NT2/D1 (cell line): ENCODE results near the gene ZNF614.
A peak's percentile ranks its signal among the peaks of the same experiment; 100 is the strongest.
"Not testable (repeated sequence)": the region's sequence is repeated elsewhere in the genome, so short reads cannot be mapped to it uniquely, and the experiment has no call there.

Experiments used
- DNase-seq: peaks from one replicate; pipeline ENCODE4 v3.0.0-alpha.2; 2011; ENCODE audit warnings: low read depth, low spot score
- H3K27me3 ChIP-seq: 2 replicates; pipeline ENCODE4 v1.6.0; 2011; ENCODE audit warnings: mild to moderate bottlenecking; ENCODE audit not compliant: insufficient read length, insufficient read depth
- H3K36me3 ChIP-seq: 2 replicates; pipeline ENCODE4 v1.6.1; 2011; ENCODE audit warnings: mild to moderate bottlenecking, low read length, mixed read lengths; ENCODE audit not compliant: insufficient read depth, insufficient read length
- H3K4me1 ChIP-seq: 2 replicates; pipeline ENCODE4 v1.5.1; 2011; ENCODE audit not compliant: insufficient read depth, insufficient read length
- H3K4me3 ChIP-seq: 2 replicates; pipeline ENCODE4 v1.5.1; 2011; ENCODE audit warnings: low read depth; ENCODE audit not compliant: insufficient read length
- H3K9ac ChIP-seq: 2 replicates; pipeline ENCODE4 v1.6.0; 2011; ENCODE audit warnings: low read depth; ENCODE audit not compliant: insufficient read length
- H3K9me3 ChIP-seq: 2 replicates; pipeline ENCODE4 v1.5.1; 2011; ENCODE audit warnings: mild to moderate bottlenecking, low read length; ENCODE audit not compliant: insufficient read depth
- SUZ12 ChIP-seq: IDR thresholded peaks from 2 replicates; pipeline ENCODE4 v1.6.1; 2011; ENCODE audit not compliant: insufficient read length, insufficient read depth; ENCODE audit errors: extremely low read depth
- YY1 ChIP-seq: IDR thresholded peaks from 2 replicates; pipeline ENCODE4 v1.6.1; 2011; ENCODE audit not compliant: insufficient read length, insufficient read depth
- ZNF274 ChIP-seq: IDR thresholded peaks from 2 replicates; pipeline ENCODE4 v1.6.1; 2011; ENCODE audit warnings: mild to moderate bottlenecking, low read depth, low read length

ZNF614 gene

GRCh38 chr19:52028027-52028779, at the start of gene ZNF614:
Gene ZNF614, minus strand, starts transcription at chr19:52028379. Its CDS starts 2,634 bp downstream, at chr19:52025745.
- DNase-seq: peak; percentile 51
- Histone ChIP-seq H3K4me3 (peak within 1 kb of the TSS; percentile 92), H3K27me3 (no peaks in the 10 kb centered on the region), H3K9me3 (peaks cover 37% of the 10 kb centered on the region), H3K9ac (peak within 1 kb of the TSS; percentile 98), H3K36me3 (peaks cover 39% of the 10 kb centered on the region), H3K4me1 (no peaks in the 10 kb centered on the region)
- TF ChIP-seq ZNF274 (no peak), YY1 (peak; percentile 94)

DNA sequence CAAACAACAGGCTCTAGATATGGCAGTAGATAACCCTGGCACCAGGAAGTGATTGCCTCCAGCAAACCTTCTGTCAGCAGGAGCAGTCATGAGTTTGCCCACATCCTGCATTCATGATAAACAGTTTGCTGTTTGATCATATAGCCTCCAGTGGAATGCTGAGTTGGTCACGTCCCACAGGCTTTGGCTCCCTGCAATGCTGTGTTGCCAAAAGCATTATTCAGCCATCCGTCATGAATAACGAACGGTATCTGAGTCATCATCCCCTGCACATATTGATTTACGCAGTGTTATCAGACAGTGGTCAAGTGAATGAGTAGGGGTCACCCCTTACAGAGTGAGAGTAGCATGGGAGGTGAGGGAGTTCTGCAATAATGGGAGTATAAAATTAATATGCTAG, 42.3 kb upstream of the ZNF614 start:
- Histone ChIP-seq H3K4me3 (no peak overlapping the region), H3K9ac (no peak overlapping the region), H3K9me3 (peaks cover 77% of the 10 kb centered on the region), H3K4me1 (no peaks in the 10 kb centered on the region), H3K27me3 (no peaks in the 10 kb centered on the region), H3K36me3 (peaks cover 58% of the 10 kb centered on the region)
- no peak for DNase-seq
- no peak for TF ChIP-seq ZNF274
- no peak for TF ChIP-seq SUZ12
- no peak for TF ChIP-seq YY1

GRCh38 chr19:52069653-52070052, 41.5 kb upstream of the ZNF614 start:
- H3K4me3 ChIP-seq: no peak overlapping the region
- peaks cover 58% of the 10 kb centered on the region for H3K36me3 ChIP-seq
- no peak for DNase-seq
- peaks cover 85% of the 10 kb centered on the region for H3K9me3 ChIP-seq
- TF ChIP-seq YY1: no peak
- TF ChIP-seq SUZ12: no peak
- TF ChIP-seq ZNF274: no peak
- H3K4me1 ChIP-seq: no peaks in the 10 kb centered on the region
- H3K9ac ChIP-seq: no peak overlapping the region
- no peaks in the 10 kb centered on the region for H3K27me3 ChIP-seq

- H3K36me3 ChIP-seq: peaks cover 68% of the 10 kb centered on the region
- H3K27me3 ChIP-seq: no peaks in the 10 kb centered on the region
- no peak overlapping the region for H3K4me3 ChIP-seq
- DNase-seq: no peak
- no peak overlapping the region for H3K9ac ChIP-seq
- TF ChIP-seq YY1: no peak
- no peak for TF ChIP-seq SUZ12
- peak; percentile 85 for TF ChIP-seq ZNF274
- H3K9me3 ChIP-seq: peaks cover 81% of the 10 kb centered on the region
- no peaks in the 10 kb centered on the region for H3K4me1 ChIP-seq
These were observed 38.2 kb upstream of the ZNF614 start for GRCh38 chr19:52066258-52066863.

DNA sequence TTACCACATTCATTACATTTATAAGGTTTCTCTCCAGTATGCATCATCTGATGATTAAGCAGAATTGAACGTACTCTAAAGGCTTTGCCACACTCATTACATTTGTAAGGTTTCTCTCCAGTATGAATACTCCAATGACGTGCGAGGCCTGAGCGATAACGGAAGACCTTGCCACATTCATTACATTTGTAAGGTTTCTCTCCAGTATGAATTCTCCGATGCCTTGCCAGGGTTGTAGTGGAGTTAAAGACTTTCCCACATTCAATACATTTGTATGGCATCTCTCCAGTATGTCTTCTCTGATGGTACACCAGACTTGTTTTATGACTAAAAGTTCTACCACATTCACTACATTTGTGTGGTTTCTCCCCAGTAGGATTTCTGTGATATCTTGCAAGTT, 37.2 kb upstream of the ZNF614 start:
- Histone ChIP-seq H3K9me3 (peaks cover 72% of the 10 kb centered on the region), H3K9ac (no peak overlapping the region), H3K4me1 (no peaks in the 10 kb centered on the region), H3K4me3 (no peak overlapping the region), H3K36me3 (peaks cover 63% of the 10 kb centered on the region), H3K27me3 (no peaks in the 10 kb centered on the region)
- no peak for DNase-seq
- TF ChIP-seq YY1 (no peak), SUZ12 (no peak), ZNF274 (no peak)

DNA sequence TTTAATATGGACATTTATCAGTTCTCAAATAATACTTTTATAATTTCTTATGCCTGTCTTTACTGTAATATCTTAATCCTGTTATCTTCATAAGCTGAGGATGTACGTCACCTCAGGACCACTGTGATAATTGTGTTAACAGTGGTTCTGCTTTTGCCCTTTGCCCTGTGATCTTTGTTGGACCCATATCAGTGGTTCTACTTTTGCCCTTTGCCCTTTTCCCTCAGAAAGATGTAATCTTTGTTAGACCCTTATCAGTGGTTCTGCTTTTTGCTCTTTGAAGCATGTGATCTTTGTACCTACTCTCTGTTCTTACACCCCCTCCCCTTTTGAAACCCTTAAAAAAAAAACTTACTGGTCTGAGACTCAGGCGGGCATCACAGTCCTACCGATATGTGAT, 28.3 kb upstream of the ZNF614 start:
- not testable (repeated sequence) for H3K27me3 ChIP-seq, DNase-seq, H3K9me3 ChIP-seq, H3K4me1 ChIP-seq, H3K36me3 ChIP-seq, H3K4me3 ChIP-seq, H3K9ac ChIP-seq

DNA sequence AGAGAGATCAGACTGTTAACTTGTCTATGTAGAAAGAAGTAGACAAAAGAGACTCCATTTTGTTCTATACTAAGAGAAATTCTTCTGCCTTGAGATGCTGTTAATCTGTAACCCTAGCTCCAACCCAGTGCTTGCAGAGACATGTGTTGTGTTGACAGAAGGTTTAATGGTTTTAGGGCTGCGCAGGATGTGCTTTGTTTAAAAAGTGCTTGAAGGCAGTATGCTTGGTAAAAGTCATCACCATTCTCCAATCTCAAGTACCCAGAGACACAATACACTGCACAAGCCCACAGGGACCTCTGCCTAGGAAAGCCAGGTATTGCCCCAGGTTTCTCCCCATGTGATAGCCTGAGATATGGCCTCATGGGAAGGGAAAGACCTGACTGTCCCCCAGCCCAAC, 23.6 kb upstream of the ZNF614 start:
- H3K9ac ChIP-seq, DNase-seq, H3K9me3 ChIP-seq, H3K4me3 ChIP-seq, H3K36me3 ChIP-seq, H3K4me1 ChIP-seq, H3K27me3 ChIP-seq: not testable (repeated sequence)
